GM12864 (cell line): ENCODE data around the gene DHPS.
A peak's percentile ranks its signal among the peaks of the same experiment; 100 is the strongest.
"Not testable (repeated sequence)": the region's sequence is repeated elsewhere in the genome, so short reads cannot be mapped to it uniquely, and the experiment has no call there.

Experiments
- DNase-seq: peaks from one replicate; pipeline ENCODE4 v3.0.0-alpha.2; 2011; ENCODE audit warnings: low read depth
- H3K4me3 ChIP-seq: 2 replicates; pipeline ENCODE4 v1.5.1; 2011; ENCODE audit warnings: mild to moderate bottlenecking, low read depth, low read length, control low read depth
- TF ChIP-seq, protein P1 (sequence below): IDR thresholded peaks from 2 replicates; pipeline ENCODE4 v1.5.1; 2011; ENCODE audit warnings: low read depth, mild to moderate bottlenecking, moderate library complexity, low read length, control low read depth, inconsistent platforms; ENCODE audit errors: missing control alignments

Gene DHPS

DNA sequence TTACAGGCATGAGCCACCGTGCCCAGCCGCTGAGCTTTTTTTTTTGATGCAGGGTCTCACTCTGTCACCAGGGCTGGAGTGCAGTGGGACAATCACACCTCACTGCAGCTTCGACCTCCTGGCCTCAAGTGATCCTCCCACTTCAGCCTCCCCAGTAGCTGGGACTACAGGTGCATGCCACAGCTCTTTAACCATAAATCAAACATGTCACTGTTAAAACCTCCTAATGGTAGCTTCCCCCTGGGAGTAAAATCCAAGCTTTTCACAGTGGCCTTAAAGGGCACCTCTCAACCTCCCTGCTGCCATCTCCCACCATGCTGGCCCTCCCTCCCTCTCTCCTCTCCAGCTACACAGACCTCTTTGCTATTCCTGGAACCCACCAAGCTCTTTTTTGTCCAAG lies 4.2 kb upstream of the DHPS start:
- no peak for DNase-seq
- TF ChIP-seq, protein P1, sequence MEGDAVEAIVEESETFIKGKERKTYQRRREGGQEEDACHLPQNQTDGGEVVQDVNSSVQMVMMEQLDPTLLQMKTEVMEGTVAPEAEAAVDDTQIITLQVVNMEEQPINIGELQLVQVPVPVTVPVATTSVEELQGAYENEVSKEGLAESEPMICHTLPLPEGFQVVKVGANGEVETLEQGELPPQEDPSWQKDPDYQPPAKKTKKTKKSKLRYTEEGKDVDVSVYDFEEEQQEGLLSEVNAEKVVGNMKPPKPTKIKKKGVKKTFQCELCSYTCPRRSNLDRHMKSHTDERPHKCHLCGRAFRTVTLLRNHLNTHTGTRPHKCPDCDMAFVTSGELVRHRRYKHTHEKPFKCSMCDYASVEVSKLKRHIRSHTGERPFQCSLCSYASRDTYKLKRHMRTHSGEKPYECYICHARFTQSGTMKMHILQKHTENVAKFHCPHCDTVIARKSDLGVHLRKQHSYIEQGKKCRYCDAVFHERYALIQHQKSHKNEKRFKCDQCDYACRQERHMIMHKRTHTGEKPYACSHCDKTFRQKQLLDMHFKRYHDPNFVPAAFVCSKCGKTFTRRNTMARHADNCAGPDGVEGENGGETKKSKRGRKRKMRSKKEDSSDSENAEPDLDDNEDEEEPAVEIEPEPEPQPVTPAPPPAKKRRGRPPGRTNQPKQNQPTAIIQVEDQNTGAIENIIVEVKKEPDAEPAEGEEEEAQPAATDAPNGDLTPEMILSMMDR, result no peak
- H3K4me3 ChIP-seq, result no peak overlapping the region

DNA sequence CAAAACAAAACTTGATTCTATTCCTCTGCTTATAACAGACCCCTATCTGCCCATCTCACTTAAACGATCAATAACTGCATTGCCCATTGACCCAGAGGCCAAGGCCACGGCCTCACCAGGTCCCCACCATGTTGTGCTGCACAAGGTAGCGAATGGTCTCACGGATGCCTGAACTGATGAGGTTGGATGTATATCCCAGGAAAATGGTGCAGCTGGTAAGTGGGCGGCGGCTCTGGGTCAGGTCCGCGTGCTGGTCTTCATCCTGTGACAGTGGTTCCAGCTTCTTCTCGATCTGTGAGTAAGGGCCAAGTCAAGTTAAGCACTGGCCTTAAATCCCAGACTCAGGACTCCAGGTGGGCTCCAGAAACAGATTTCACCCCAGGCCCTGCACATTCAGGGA lies 1.6 kb downstream of the DHPS start:
- peak overlapping the region; percentile 9 for H3K4me3 ChIP-seq
- no peak for DNase-seq

DNA sequence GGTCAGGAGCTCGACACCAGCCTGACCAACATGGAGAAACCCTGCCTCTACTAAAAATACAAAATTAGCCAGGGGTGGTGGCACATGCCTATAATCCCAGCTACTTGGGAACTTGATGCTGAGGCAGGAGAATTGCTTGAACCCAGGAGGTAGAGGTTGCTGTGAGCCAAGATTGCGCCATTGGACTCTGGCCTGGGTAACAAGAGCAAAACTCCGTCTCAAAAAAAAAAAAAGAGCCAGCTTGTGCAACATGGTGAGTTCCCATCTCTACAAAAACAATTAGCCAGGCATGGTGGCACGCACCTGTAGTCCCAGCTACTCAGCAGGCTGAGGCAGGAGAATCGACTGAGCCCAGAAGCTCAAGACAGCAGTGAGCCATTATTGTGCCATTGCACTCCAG lies 3.6 kb downstream of the DHPS start:
- not testable (repeated sequence) for DNase-seq, H3K4me3 ChIP-seq

More for the DNA sequence above, 1.6 kb downstream of the DHPS start:
- TF ChIP-seq, protein P1, result no peak

DNA sequence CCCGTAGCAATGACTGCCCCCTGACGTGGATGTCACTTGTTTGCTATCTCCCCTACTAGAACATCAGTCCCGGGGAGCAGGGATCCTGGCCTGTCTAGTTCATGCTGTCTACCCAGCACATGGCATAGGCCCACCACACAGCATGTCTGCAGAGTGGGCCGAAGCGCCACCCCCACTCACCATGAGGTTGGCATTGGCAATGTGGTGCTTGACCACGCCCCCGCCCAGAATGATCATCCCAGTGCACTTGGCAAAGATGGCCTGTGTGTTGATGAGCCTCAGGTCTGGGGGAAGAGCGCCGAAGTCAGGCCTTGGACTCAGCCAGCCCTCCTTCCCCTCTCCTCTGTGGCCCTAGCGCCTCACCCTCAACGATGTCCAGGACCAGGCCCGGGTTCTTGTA lies 4.8 kb downstream of the DHPS start:
- H3K4me3 ChIP-seq, result no peak overlapping the region
- TF ChIP-seq, protein P1, result no peak
- DNase-seq, result no peak

DNA sequence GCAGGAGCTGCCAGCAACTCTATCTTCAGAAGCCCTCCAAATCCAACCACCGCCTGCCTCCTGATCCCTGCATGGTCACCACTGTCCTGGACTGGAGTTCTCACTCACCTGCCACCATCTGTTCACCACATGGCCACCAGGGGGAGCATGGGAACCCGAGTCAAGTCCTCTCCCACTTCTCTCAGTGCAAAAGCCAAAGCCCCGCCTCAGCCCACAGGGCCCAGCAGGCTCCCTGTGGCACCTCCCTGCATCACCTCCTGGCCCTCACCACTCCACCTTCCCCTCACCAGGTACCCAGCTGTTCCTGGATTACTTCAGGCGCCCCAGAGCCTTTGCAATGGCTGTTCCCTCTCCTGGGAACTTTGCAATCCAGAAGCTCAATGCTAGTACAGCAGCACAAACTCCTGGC lies 5.3 kb downstream of the DHPS start:
- TF ChIP-seq, protein P1, result peak; percentile 96
- no peak for DNase-seq
- no peak overlapping the region for H3K4me3 ChIP-seq

DNA sequence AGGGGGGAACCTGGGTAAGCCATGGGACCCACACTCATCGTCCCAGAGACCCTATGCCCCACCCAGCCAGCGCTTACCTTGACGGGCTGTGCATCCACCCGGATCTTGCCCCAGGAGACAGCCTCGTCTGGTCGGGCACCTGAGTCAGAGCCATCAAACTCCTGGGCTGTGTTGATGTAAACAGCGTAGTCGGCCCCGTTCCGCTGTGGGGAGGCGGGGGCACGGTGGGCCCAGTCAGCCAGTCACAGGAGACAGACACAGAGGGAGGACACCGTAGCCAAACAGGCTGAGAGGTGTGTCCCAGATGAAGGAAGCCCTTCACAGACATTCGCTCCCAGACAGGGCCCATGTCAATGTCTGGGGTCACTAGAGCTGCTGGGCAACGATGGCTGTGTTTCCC lies 5.7 kb downstream of the DHPS start:
- no peak overlapping the region for H3K4me3 ChIP-seq
- TF ChIP-seq, protein P1, result no peak
- no peak for DNase-seq

DNA sequence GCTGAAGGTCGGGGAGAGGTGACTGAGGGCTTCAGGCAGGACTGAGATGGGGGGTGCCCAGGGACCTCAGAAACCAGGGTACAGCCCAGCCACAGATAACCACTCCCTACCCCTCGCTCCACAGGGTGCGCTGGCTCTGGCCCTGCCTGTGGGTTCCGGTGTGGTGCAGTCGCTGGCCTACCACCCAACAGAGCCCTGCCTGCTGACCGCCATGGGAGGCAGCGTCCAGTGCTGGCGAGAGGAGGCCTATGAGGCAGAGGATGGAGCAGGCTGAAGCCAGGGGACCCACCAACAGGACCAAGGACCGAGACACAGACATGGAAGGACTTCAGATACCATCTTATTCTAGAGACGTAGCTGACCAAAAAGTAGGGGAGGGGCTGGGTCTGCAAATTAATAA lies 6.3 kb downstream of the DHPS start:
- TF ChIP-seq, protein P1, result no peak
- H3K4me3 ChIP-seq, result no peak overlapping the region
- DNase-seq, result no peak

DNA sequence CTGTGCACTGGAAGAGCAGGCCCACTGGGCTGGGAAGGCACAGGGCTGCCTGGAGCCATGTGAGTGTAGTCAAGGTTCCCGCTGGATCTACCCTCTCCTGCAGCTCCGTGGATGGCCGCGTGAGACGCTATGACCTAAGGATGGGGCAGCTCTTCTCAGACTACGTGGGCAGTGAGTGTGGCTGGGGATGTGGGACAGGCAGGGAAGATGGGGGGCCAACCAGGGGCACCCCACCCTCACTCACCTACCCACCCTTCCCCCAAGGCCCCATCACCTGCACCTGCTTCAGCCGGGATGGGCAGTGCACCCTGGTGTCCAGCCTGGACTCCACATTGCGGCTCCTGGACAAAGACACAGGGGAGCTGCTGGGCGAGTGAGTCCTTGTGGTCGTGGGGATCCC lies 8.9 kb downstream of the DHPS start:
- no peak overlapping the region for H3K4me3 ChIP-seq
- DNase-seq, result no peak
- TF ChIP-seq, protein P1, result no peak
